Posterior cingulate gyrus (tissue), 11 donors: Measurements from ENCODE around the gene AKR1C3.
"Not testable (repeated sequence)": the region's sequence is repeated elsewhere in the genome, so short reads cannot be mapped to it uniquely, and the experiment has no call there.

Experiments used
- DNase-seq, 10 donors: peaks; one replicate each; pipeline versions ENCODE4 v3.0.0 to v3.0.0-alpha.2; 2020 to 2021; ENCODE audit warnings: mixed read lengths in 3 of 10
- intact Hi-C: fragments of 100-400 bp; cut with DNase I; formaldehyde crosslinking; loops from one replicate; pipeline ENCODE4 v1.15.1; 2023

AKR1C3 gene

GRCh38 chr10:5125315-5126044 lies 31.3 kb downstream of the AKR1C3 start:
- DNase-seq: no peak
- intact Hi-C loops: no loop called here

DNA sequence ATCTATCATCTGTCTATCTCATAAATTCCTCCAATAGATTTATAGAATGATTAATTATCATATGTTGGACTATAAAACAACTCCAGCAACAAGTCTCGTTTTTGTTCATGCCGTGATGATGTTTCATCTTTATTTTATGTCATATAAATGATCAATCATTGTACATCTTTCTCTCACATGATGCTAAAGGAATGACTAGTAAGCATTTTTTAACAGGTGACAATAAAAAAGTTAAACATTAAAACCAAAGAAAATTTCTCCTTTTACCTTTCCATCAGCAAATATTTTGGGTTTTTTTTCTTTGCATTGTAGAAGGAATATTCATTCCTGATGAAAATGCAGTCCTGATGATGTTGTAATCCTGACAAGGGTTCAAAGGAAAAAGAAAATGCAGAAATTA lies 41.4 kb downstream of the AKR1C3 start:
- no peak for DNase-seq
- intact Hi-C loops: no loop called here

DNA sequence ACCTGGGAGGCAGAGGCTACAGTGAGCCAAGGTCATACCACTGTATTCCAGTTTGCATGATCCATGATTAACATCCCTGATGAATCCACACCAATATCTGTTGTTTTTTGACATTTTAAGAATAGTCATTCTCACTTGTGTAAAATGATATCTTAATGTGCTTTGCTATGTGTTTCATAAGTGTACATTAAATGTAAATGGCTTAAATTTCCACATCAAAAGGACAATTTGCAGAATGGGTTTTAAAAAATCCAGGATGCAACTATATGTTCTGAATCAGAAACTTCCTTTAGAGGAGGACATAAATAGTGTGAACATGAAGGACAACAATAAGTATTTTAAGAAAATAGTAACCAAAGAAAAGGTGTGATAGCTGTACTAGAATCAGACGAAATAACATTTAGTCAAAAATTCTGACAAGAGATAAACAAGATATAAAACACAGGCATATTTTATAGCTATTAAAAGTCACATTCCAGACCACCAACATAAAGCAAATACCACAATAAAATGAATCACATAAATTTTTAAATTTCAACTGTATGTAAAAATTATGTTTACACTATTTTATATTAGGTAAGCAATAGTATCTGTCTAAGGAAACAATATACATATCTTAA lies 42.4 kb downstream of the AKR1C3 start:
- no peak for DNase-seq
- intact Hi-C loops: no loop called here

GRCh38 chr10:5137699-5138098 lies 43.5 kb downstream of the AKR1C3 start:
- DNase-seq, intact Hi-C loops: not testable (repeated sequence)

GRCh38 chr10:5142199-5142598 lies 48.0 kb downstream of the AKR1C3 start:
- intact Hi-C loops: no loop called here
- DNase-seq: no peak

DNA sequence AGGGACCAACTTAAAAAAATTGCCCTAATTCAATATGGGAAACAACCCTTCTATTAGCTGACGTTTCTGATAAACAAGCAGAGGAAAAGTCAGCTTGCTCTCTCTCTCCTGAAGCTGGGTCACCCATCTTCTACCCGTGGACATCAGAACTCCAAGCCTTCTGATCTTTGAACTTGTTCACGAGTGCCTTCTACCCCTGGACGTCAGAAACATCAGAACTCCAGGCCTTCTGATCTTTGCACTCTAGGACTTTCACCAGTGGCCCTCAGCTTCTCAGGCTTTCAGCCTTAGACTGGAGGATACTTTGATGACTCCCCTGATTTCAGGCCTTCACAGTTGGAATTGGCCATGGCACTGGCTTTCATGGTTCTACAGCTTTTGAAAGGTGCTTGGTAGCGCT lies 48.9 kb downstream of the AKR1C3 start:
- no peak for DNase-seq
- intact Hi-C loops: no loop called here

- intact Hi-C loops: no loop called here
Measured at GRCh38 chr10:5146920-5147254, 52.7 kb downstream of the AKR1C3 start.

GRCh38 chr10:5147255-5147980 lies 53.2 kb downstream of the AKR1C3 start:
- intact Hi-C loops: no loop called here
- DNase-seq: no peak

More at GRCh38 chr10:5146920-5147254, 52.7 kb downstream of the AKR1C3 start:
- DNase-seq: no peak

DNA sequence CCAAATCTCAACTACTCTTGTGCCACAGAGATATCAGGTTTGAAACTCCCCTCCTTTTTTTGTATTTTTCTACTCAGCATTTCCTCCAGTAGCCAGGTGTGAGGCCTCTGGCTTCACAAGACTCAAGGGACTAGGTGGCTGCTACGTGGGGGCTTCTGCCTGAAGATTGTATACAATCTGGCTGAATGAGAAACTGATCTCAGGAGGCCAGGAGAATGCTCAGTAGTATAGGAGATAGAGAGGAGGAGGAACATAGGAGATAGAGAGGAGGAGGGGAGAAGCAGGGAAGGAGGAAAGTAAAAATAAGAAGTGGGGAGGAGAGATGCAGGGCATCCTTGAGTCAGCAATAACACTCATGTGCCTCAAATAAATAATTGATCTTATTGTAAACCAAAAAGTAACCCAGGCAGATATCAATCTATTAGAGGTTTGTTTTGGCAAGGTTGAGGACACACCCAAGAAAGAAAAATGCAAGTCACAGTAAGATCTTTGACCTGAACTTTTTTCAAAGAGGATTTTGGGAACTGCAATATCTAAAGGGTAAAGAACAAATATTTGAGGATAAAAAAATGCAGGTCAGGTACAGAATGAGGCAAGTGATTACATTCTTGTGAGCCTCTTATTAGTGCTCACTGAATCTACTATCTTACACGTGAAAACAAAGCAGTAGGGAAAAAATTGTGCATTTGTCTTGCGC lies 53.9 kb downstream of the AKR1C3 start:
- intact Hi-C loops: no loop called here
- DNase-seq: no peak

- intact Hi-C loops: no loop called here
- DNase-seq: no peak
Measured at GRCh38 chr10:5148678-5149032, 54.4 kb downstream of the AKR1C3 start.

- intact Hi-C loops: no loop called here
- no peak for DNase-seq
Measured at GRCh38 chr10:5151076-5151475, 56.9 kb downstream of the AKR1C3 start.

GRCh38 chr10:5155951-5156350 lies 61.7 kb downstream of the AKR1C3 start:
- intact Hi-C loops: no loop called here
- DNase-seq: no peak
